Measurements from ENCODE around the gene MACROH2A2. TPM values are rescaled to one million over a fixed set of nuclear protein-coding genes. Genes with fewer than 3 reads are reported as not detected.

MACROH2A2 gene
- total and polyA plus RNA-seq, 2 of the 13 experiments (the other 11 are each of a cell fraction or from before 2014, with no cell fraction given) = 9.8 to 43.1 TPM

- TF ChIP-seq TFE3 (CRISPR knock-in tag; IDR thresholded peaks at IDR 0.05) (no peak), ZNF274 (CRISPR knock-in tag; IDR thresholded peaks at IDR 0.05) (peak; percentile 55; the same call in 1 of the 2 replicates), ZNF629 (CRISPR knock-in tag; conservative IDR thresholded peaks at IDR 0.05) (no peak), ZFP82 (CRISPR knock-in tag; IDR thresholded peaks at IDR 0.05; ENCODE audit: borderline replicate concordance) (0 out of 2 replicates have a peak, but pooled peaks have one; percentile 35), ZGPAT (CRISPR knock-in tag; IDR thresholded peaks at IDR 0.05) (peak; percentile 69; the same call in 1 of the 2 replicates), ZFP36L1 (CRISPR knock-in tag; IDR thresholded peaks at IDR 0.05) (0 out of 2 replicates have a peak, but pooled peaks have one; percentile 32), ZNF766 (CRISPR knock-in tag; IDR thresholded peaks at IDR 0.05; ENCODE audit: borderline replicate concordance) (no peak), ZNF24 (IDR thresholded peaks at IDR 0.05) (no peak), HNF1B (CRISPR knock-in tag; IDR thresholded peaks at IDR 0.05) (no peak), FIP1L1 (IDR thresholded peaks at IDR 0.05; ENCODE audit: borderline replicate concordance, insufficient read depth, low read depth, low read length) (no peak), TEAD3 (CRISPR knock-in tag; optimal IDR thresholded peaks at IDR 0.05; ENCODE audit: borderline replicate concordance) (peak; percentile 86), REPIN1 (CRISPR knock-in tag; IDR thresholded peaks at IDR 0.05; ENCODE audit: borderline replicate concordance, low read depth) (peak; percentile 13; the same call in 1 of the 2 replicates), MYC (CRISPR knock-in tag; IDR thresholded peaks at IDR 0.05; ENCODE audit: borderline replicate concordance) (0 out of 2 replicates have a peak, but pooled peaks have one; percentile 59), MLLT10 (CRISPR knock-in tag; IDR thresholded peaks at IDR 0.05) (no peak), RXRB (CRISPR knock-in tag; IDR thresholded peaks at IDR 0.05; ENCODE audit: borderline replicate concordance) (0 out of 2 replicates have a peak, but pooled peaks have one; percentile 27), GPBP1L1 (CRISPR knock-in tag; IDR thresholded peaks at IDR 0.05) (no peak), TARDBP (CRISPR knock-in tag; IDR thresholded peaks at IDR 0.05) (no peak), ZFP41 (CRISPR knock-in tag; IDR thresholded peaks at IDR 0.05; ENCODE audit: borderline replicate concordance) (no peak), ZNF740 (CRISPR knock-in tag; IDR thresholded peaks at IDR 0.05) (peak; percentile 63; the same call in 1 of the 2 replicates), ARID2 (CRISPR knock-in tag; IDR thresholded peaks at IDR 0.05; ENCODE audit: borderline replicate concordance) (no peak), ZNF563 (CRISPR knock-in tag; IDR thresholded peaks at IDR 0.05) (no peak), SMAD1 (CRISPR knock-in tag; IDR thresholded peaks at IDR 0.05; ENCODE audit: borderline replicate concordance, low read depth) (no peak)
These were observed at the start of gene MACROH2A2 (continued) for GRCh38 chr10:70052462-70053217.
